Measurements from ENCODE around the gene KLHL11. TPM values are rescaled to one million over a fixed set of nuclear protein-coding genes. Genes with fewer than 3 reads are reported as not detected.

The KLHL11 gene
- total and polyA plus RNA-seq, 2 of the 8 experiments (the other 6 are each of a cell fraction or from before 2014, with no cell fraction given) = 4.2 to 13.7 TPM

DNA sequence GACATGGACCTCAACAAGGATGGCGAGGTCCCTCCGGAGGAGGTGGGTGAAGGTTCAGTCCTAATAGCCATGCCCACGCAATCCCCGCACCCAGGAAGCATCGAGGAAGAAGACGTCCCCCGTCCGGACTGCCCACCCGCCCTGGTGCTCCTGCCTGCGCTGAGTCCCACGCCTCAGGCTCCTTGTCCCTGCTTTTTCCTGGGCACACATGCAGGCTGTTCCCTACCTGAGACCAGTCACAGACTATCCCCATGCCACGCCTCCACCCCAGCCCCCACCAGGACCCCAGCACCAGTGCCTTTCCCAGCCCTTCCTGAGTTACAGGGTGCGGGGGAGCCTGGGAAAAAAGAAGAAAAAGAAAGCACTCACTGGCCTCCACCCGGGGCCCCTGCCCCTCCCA, 43.4 kb downstream of the KLHL11 start (continued):
- TF ChIP-seq, protein P1, sequence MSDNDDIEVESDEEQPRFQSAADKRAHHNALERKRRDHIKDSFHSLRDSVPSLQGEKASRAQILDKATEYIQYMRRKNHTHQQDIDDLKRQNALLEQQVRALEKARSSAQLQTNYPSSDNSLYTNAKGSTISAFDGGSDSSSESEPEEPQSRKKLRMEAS (IDR thresholded peaks at IDR 0.05) = no peak
- TF ChIP-seq, protein P2, sequence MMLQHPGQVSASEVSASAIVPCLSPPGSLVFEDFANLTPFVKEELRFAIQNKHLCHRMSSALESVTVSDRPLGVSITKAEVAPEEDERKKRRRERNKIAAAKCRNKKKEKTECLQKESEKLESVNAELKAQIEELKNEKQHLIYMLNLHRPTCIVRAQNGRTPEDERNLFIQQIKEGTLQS (IDR thresholded peaks at IDR 0.05; ENCODE audit: insufficient read depth, low read depth, low read length) = no peak
- TF ChIP-seq, protein P3, sequence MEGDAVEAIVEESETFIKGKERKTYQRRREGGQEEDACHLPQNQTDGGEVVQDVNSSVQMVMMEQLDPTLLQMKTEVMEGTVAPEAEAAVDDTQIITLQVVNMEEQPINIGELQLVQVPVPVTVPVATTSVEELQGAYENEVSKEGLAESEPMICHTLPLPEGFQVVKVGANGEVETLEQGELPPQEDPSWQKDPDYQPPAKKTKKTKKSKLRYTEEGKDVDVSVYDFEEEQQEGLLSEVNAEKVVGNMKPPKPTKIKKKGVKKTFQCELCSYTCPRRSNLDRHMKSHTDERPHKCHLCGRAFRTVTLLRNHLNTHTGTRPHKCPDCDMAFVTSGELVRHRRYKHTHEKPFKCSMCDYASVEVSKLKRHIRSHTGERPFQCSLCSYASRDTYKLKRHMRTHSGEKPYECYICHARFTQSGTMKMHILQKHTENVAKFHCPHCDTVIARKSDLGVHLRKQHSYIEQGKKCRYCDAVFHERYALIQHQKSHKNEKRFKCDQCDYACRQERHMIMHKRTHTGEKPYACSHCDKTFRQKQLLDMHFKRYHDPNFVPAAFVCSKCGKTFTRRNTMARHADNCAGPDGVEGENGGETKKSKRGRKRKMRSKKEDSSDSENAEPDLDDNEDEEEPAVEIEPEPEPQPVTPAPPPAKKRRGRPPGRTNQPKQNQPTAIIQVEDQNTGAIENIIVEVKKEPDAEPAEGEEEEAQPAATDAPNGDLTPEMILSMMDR (IDR thresholded peaks at IDR 0.05; ENCODE audit: control extremely low read depth in 1 of 3, insufficient read depth in 1 of 3, low read depth in 1 of 3, low read length in 3 of 3) = no peak
- TF ChIP-seq BCL11A (IDR thresholded peaks at IDR 0.05; ENCODE audit: low read depth in 2 of 2, low read length in 2 of 2) = no peak

All from H1 (cell line).